Articular chondrocyte of knee joint (primary cell): Measurements from ENCODE around the gene NLGN4Y. TPM values are rescaled to one million over a fixed set of nuclear protein-coding genes. Genes with fewer than 3 reads are reported as not detected.

Experiments
- total RNA-seq: library from RNA; depleted of rRNA; stranded (reverse); fragments of >200 nt; gene quantifications from 2 replicates; pipeline ENCODE4 v1.2.3, GENCODE V29; 2012

NLGN4Y gene
- 40.8 TPM in 1 of 2 replicates, not detected in the other for total RNA-seq

GRCh38 chrY:14524272-14525231, at the start of gene NLGN4Y:
NLGN4Y (plus strand) TSS chrY:14524529; CDS start chrY:14622120, 97,591 bp downstream.

